HepG2 (cell line): Measurements from ENCODE around the gene DENND4B. TPM values are rescaled to one million over a fixed set of nuclear protein-coding genes. Genes with fewer than 3 reads are reported as not detected.
"Not testable (repeated sequence)": the region's sequence is repeated elsewhere in the genome, so short reads cannot be mapped to it uniquely, and the experiment has no call there.

Source experiments
- ATAC-seq: fragments of 200-7000 bp; cut with Tn5 transposase; 3 replicates; pipeline ENCODE4 v1.9.1; 2020; ENCODE audit warnings: mild to moderate bottlenecking, moderate library complexity
- BruUV-seq: library from RNA; stranded (reverse); fragments of 400-500 nt; replicated peaks from 2 replicates; lab custom pipeline; 2021; lab: Mats Ljungman, UMichigan
- CTCF ChIA-PET: fragments of 300-600 bp; formaldehyde crosslinking; extraction: SDS; loops from one replicate; lab custom pipeline; 2021; ENCODE audit warnings: low total read pairs, inconsistent platforms, low intra/inter-chr PET ratio; lab: Yijun Ruan, JAX
- POLR2A ChIA-PET: fragments of 350-600 bp; sonication (Branson Sonifier 250); formaldehyde crosslinking; loops from one replicate; lab custom pipeline; 2020; ENCODE audit warnings: antibody characterized with exemption, inconsistent platforms; lab: Yijun Ruan, JAX
- DNase-seq: peaks from one replicate; pipeline ENCODE4 v3.0.0-alpha.2; 2015; ENCODE audit warnings: low spot score
- FAIRE-seq: peaks from 3 replicates; lab custom pipeline; 2011; peaks lifted over from hg19 to GRCh38; lab: Jason Lieb, UNC
- H2AFZ ChIP-seq: one replicate; pipeline ENCODE4 v1.6.1; 2011; ENCODE audit warnings: low read length, inconsistent platforms
- H3K27ac ChIP-seq: fragments of 300-600 bp; 3 replicates; pipeline ENCODE4 v1.8.0; 2011; ENCODE audit warnings: mixed run types, mild to moderate bottlenecking, mixed read lengths, low read length, inconsistent platforms; ENCODE audit not compliant: insufficient read depth; ENCODE audit errors: extremely low read length
- H3K27me3 ChIP-seq, 2 experiments: fragments of 200-600 bp in 1 of 2; 2 replicates in 1 of 2; 3 replicates in 1 of 2; pipeline versions ENCODE4 v1.6.0 to v1.8.0; 2011; ENCODE audit warnings: low read length in 2 of 2, mild to moderate bottlenecking in 2 of 2, moderate library complexity in 2 of 2, inconsistent platforms in 1 of 2; ENCODE audit not compliant: insufficient read depth in 2 of 2, control insufficient read depth in 1 of 2
- H3K36me3 ChIP-seq, 2 experiments: fragments of 200-600 bp in 1 of 2; replicated peaks in 1 of 2; 2 replicates in 1 of 2; 3 replicates in 1 of 2; pipeline versions ENCODE4 v1.5.1 to v1.8.0; 2011; ENCODE audit warnings: low read length in 2 of 2, inconsistent platforms in 1 of 2; ENCODE audit not compliant: insufficient read depth in 2 of 2, control insufficient read depth in 1 of 2
- H3K4me1 ChIP-seq: 2 replicates; pipeline ENCODE4 v1.5.1; 2012; ENCODE audit warnings: low read length, inconsistent platforms; ENCODE audit not compliant: insufficient read depth
- H3K4me2 ChIP-seq: 2 replicates; pipeline ENCODE4 v1.6.0; 2011; ENCODE audit warnings: low read depth, low read length, inconsistent platforms
- H3K4me3 ChIP-seq, 3 experiments: fragments of 200-600 bp in 1 of 3; sonication (generic), shearing (Covaris generic) in 1 of 3; replicated peaks in 1 of 3; 2 replicates each; pipeline ENCODE4 v1.5.1; 2011 to 2016; ENCODE audit warnings: low read length in 3 of 3, inconsistent platforms in 2 of 3, low read depth in 2 of 3, mild to moderate bottlenecking in 2 of 3, control low read depth in 1 of 3, mixed read lengths in 1 of 3; ENCODE audit not compliant: insufficient read depth in 1 of 3
- H3K79me2 ChIP-seq: one replicate; pipeline ENCODE4 v1.6.1; 2011; ENCODE audit warnings: low read length, inconsistent platforms; ENCODE audit not compliant: insufficient read depth
- H3K9ac ChIP-seq: 2 replicates; pipeline ENCODE4 v1.6.0; 2011; ENCODE audit warnings: mild to moderate bottlenecking, low read depth, low read length, inconsistent platforms; ENCODE audit not compliant: insufficient read depth
- H3K9me3 ChIP-seq: 2 replicates; pipeline ENCODE4 v1.5.1; 2012; ENCODE audit warnings: mild to moderate bottlenecking, low read length
- H4K20me1 ChIP-seq: 2 replicates; pipeline ENCODE4 v1.6.0; 2011; ENCODE audit warnings: inconsistent platforms, mild to moderate bottlenecking, low read length, moderate library complexity; ENCODE audit not compliant: insufficient read depth
- GABPA ChIP-seq, 2 experiments: IDR thresholded peaks; 2 replicates each; pipeline ENCODE4 v1.6.1; 2011 to 2016; ENCODE audit warnings: low read depth in 2 of 2, low read length in 1 of 2, missing biosample characterization in 1 of 2, missing genetic modification characterization in 1 of 2
- ZC3H13 ChIP-seq: sonication (generic); formaldehyde crosslinking; IDR thresholded peaks from 2 replicates; pipeline ENCODE4 v1.8.1; 2023; ENCODE audit warnings: mild to moderate bottlenecking, missing genetic modification reagents, moderate library complexity
- WGBS: methylation state at CpG from one replicate; pipeline ENCODE4 v1.1.6; 2017; ENCODE audit warnings: low lambda C conversion rate; 5-methylcytosine and 5-hydroxymethylcytosine counted together
- in situ Hi-C: cut with HindIII; loops from 2 replicates; pipeline ENCODE4 v1.10.0; 2017; ENCODE audit warnings: low pct_unique_long_range_greater_than_20kb; ENCODE audit not compliant: extremely low pct_ligation_motif_present
- intact Hi-C: fragments of 100-400 bp; cut with micrococcal nuclease; formaldehyde crosslinking; loops from one replicate; pipeline ENCODE4 v1.10.0; 2022; ENCODE audit not compliant: unreplicated experiment
- polyA plus RNA-seq, 8 experiments: library from polyadenylated mRNA; depleted of rRNA in 3 of 8; stranded (reverse) in 7 of 8; unstranded in 1 of 8; fragments of >200 nt; fragmentation: Illumina TruSeq in 4 of 8; extraction: Trizol in 4 of 8; gene quantifications; 2 replicates each; pipeline versions ENCODE4 v1.2.1 to v1.2.3, GENCODE V29; 2011 to 2016; ENCODE audit warnings: low read depth in 4 of 8, missing spikeins in 1 of 8, mixed read lengths in 1 of 8; ENCODE audit not compliant: insufficient read depth in 1 of 8
- total RNA-seq, 5 experiments: library from RNA; depleted of rRNA; stranded (reverse); fragments of >200 nt; fragmentation: Illumina TruSeq; extraction: Trizol; gene quantifications; 2 replicates each; pipeline ENCODE4 v1.2.3, GENCODE V29; 2016; ENCODE audit warnings: low read depth in 1 of 5

DENND4B gene
- total and polyA plus RNA-seq, 2 of the 13 experiments (the other 11 are each of a cell fraction or from before 2014, with no cell fraction given) = 15.1 to 20.3 TPM

- TF ChIP-seq ZC3H13 (CRISPR knock-in tag) (no peak), GABPA (IDR thresholded peaks at IDR 0.05; ENCODE audit: low read depth, low read length) (no peak), GABPA (CRISPR knock-in tag; IDR thresholded peaks at IDR 0.05; ENCODE audit: low read depth) (no peak)
- TF ChIP-seq, all 625 proteins: peak for 0
These were observed 47.0 kb downstream of the DENND4B start (continued) for GRCh38 chr1:153899509-153899908.

- H3K79me2 ChIP-seq = peaks cover 36% of the 10 kb centered on the region
- POLR2A ChIA-PET, BruUV-seq, FAIRE-seq, H3K9me3 ChIP-seq, H3K27me3 ChIP-seq, H3K4me2 ChIP-seq, H3K9ac ChIP-seq, CTCF ChIA-PET, H4K20me1 ChIP-seq, H2AFZ ChIP-seq, H3K27ac ChIP-seq, intact Hi-C loops, DNase-seq, in situ Hi-C loops, H3K4me3 ChIP-seq, ATAC-seq: not testable (repeated sequence)
- peaks cover 3 to 13% of the 10 kb centered on the region in 2 experiments; a peak in 2 of 5 replicates for H3K36me3 ChIP-seq
- H3K4me1 ChIP-seq = peaks cover 16% of the 10 kb centered on the region
- WGBS = 100% methylated on average over 1 of the region's 1 CpG
These were observed 50.7 kb downstream of the DENND4B start for GRCh38 chr1:153895866-153896265.

- H3K4me1 ChIP-seq, BruUV-seq, ATAC-seq, H3K9ac ChIP-seq, H3K4me3 ChIP-seq, POLR2A ChIA-PET, DNase-seq, intact Hi-C loops, H4K20me1 ChIP-seq, CTCF ChIA-PET, FAIRE-seq, H3K27ac ChIP-seq, H3K27me3 ChIP-seq, in situ Hi-C loops, H3K9me3 ChIP-seq, H3K4me2 ChIP-seq, H2AFZ ChIP-seq: not testable (repeated sequence)
- Histone ChIP-seq H3K79me2 (peaks cover 32% of the 10 kb centered on the region), H3K36me3 (peaks cover 4 to 13% of the 10 kb centered on the region in 2 experiments; a peak in 3 of 5 replicates)
- WGBS = over 99% methylated on average over 7 of the region's 7 CpGs
These were observed 55.5 kb downstream of the DENND4B start for GRCh38 chr1:153891042-153891441.
